OCI-LY1 (cell line): ENCODE results near the gene RND3.

ENCODE experiments used
- CTCF ChIP-seq: fragments of 200-600 bp; sonication (generic), shearing (Covaris generic); IDR thresholded peaks from 2 replicates; pipeline ENCODE4 v1.5.1; 2017; ENCODE audit warnings: mild to moderate bottlenecking, antibody characterized with exemption, low read length, moderate library complexity, mixed read lengths
- EZH2 ChIP-seq: fragments of 200-600 bp; sonication (generic), shearing (Covaris generic); IDR thresholded peaks from 2 replicates; pipeline ENCODE4 v1.8.0; 2017; ENCODE audit warnings: borderline replicate concordance, mixed run types, mild to moderate bottlenecking, antibody characterized with exemption, low read length, moderate library complexity, mixed read lengths

DNA sequence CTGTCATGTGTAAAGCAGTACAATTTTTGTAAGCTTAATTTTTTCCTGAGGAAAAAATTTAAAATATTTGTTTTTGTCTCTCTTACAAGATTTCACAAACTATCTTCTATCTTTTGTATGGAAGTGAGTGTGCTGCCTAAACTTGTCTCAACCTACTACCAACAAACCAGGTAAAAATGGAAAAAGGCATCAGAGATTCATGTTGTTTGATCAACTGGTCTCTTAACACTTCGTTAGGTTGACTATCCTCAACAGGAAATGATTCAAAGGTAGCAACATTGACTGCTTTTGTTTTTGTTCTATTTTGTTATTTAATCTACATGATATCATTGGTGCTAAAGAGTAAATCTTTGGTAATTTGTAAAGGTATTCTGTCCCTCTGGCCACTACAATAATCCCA is 47.7 kb upstream of the RND3 start:
- TF ChIP-seq CTCF (no peak), EZH2 (no peak)
